AG08395 (cell line): Measurements from ENCODE around the gene MTARC1.

Source experiments
- DNase-seq: peaks from one replicate; pipeline ENCODE4 v3.0.0; 2012; ENCODE audit warnings: mixed read lengths, low spot score

MTARC1 gene

GRCh38 chr1:220834155-220834870, 47.6 kb downstream of the MTARC1 start:
- no peak for DNase-seq
